ENCODE results near the gene TFCP2.

- no peak for TF ChIP-seq CTCF (IDR thresholded peaks at IDR 0.05; ENCODE audit: low read depth, low read length)
- no peak for TF ChIP-seq EZH2phosphoT487 (IDR thresholded peaks at IDR 0.05; ENCODE audit: low read depth)
Observed at GRCh38 chr12:51189790-51190355, 16.9 kb upstream of the TFCP2 start.
